ENCODE data around the gene DCP1A. TPM values are rescaled to one million over a fixed set of nuclear protein-coding genes. Genes with fewer than 3 reads are reported as not detected.

The DCP1A gene
- total and polyA plus RNA-seq, 2 experiments from 2014 or later: 20.4 to 34.5 TPM

- Histone ChIP-seq H3K4me2 (no peak overlapping the region), H3K27ac (no peak overlapping the region), H3K27me3 (no peaks in the 10 kb centered on the region), H3K4me3 (no peak overlapping the region), H3K9me2 (replicated peaks; ENCODE audit: insufficient read depth) (no peaks in the 10 kb centered on the region), H3K4me1 (ENCODE audit: insufficient read depth) (peaks cover 14% of the 10 kb centered on the region), H2AFZ (no peak overlapping the region), H3K36me3 (replicated peaks; ENCODE audit: insufficient read depth, low read depth) (no peaks in the 10 kb centered on the region), H3K9me3 (ENCODE audit: low read depth) (no peaks in the 10 kb centered on the region), H3K79me2 (peaks cover 77% of the 10 kb centered on the region), H4K20me1 (ENCODE audit: insufficient read depth, poor library complexity, severe bottlenecking) (peaks cover 44% of the 10 kb centered on the region)
- TF ChIP-seq EZH2 (IDR thresholded peaks at IDR 0.05; ENCODE audit: borderline replicate concordance) (no peak), EZH2phosphoT487 (IDR thresholded peaks at IDR 0.05; ENCODE audit: low read depth, severe bottlenecking, unreplicated experiment) (no peak)
- TF ChIP-seq, protein P1, sequence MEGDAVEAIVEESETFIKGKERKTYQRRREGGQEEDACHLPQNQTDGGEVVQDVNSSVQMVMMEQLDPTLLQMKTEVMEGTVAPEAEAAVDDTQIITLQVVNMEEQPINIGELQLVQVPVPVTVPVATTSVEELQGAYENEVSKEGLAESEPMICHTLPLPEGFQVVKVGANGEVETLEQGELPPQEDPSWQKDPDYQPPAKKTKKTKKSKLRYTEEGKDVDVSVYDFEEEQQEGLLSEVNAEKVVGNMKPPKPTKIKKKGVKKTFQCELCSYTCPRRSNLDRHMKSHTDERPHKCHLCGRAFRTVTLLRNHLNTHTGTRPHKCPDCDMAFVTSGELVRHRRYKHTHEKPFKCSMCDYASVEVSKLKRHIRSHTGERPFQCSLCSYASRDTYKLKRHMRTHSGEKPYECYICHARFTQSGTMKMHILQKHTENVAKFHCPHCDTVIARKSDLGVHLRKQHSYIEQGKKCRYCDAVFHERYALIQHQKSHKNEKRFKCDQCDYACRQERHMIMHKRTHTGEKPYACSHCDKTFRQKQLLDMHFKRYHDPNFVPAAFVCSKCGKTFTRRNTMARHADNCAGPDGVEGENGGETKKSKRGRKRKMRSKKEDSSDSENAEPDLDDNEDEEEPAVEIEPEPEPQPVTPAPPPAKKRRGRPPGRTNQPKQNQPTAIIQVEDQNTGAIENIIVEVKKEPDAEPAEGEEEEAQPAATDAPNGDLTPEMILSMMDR (IDR thresholded peaks at IDR 0.05; ENCODE audit: poor library complexity): no peak
- no peak for DNase-seq (ENCODE audit: low spot score)
- WGBS (ENCODE audit: low lambda C conversion rate, missing lambda C conversion rate): 96% methylated on average over 5 of the region's 5 CpGs
Observed at GRCh38 chr3:53320697-53321096, 26.6 kb downstream of the DCP1A start.

- H3K4me1 ChIP-seq (ENCODE audit: insufficient read depth): peaks cover 3% of the 10 kb centered on the region
- no peaks in the 10 kb centered on the region for H3K36me3 ChIP-seq (replicated peaks; ENCODE audit: insufficient read depth, low read depth)
- H2AFZ ChIP-seq: no peak overlapping the region
- no peak overlapping the region for H3K4me2 ChIP-seq
- DNase-seq (ENCODE audit: low spot score): no peak
- TF ChIP-seq EZH2 (IDR thresholded peaks at IDR 0.05; ENCODE audit: borderline replicate concordance) (no peak), EZH2phosphoT487 (IDR thresholded peaks at IDR 0.05; ENCODE audit: low read depth, severe bottlenecking, unreplicated experiment) (no peak)
- TF ChIP-seq, protein P1 (IDR thresholded peaks at IDR 0.05; ENCODE audit: poor library complexity): no peak
- WGBS (ENCODE audit: low lambda C conversion rate, missing lambda C conversion rate): 93% methylated on average over 3 of the region's 3 CpGs
- no peaks in the 10 kb centered on the region for H3K9me2 ChIP-seq (replicated peaks; ENCODE audit: insufficient read depth)
- no peaks in the 10 kb centered on the region for H3K9me3 ChIP-seq (ENCODE audit: low read depth)
- H3K27ac ChIP-seq: no peak overlapping the region
- no peak overlapping the region for H3K4me3 ChIP-seq
- peaks cover 71% of the 10 kb centered on the region for H3K79me2 ChIP-seq
- H3K27me3 ChIP-seq: no peaks in the 10 kb centered on the region
- H4K20me1 ChIP-seq (ENCODE audit: insufficient read depth, poor library complexity, severe bottlenecking): peaks cover 27% of the 10 kb centered on the region
Observed at GRCh38 chr3:53318522-53318921, 28.8 kb downstream of the DCP1A start.

- Histone ChIP-seq H3K4me1 (ENCODE audit: insufficient read depth) (no peaks in the 10 kb centered on the region), H3K9me3 (ENCODE audit: low read depth) (no peaks in the 10 kb centered on the region), H3K4me3 (no peak overlapping the region), H3K27me3 (no peaks in the 10 kb centered on the region), H3K27ac (no peak overlapping the region), H3K4me2 (no peak overlapping the region), H4K20me1 (ENCODE audit: insufficient read depth, poor library complexity, severe bottlenecking) (no peaks in the 10 kb centered on the region), H3K79me2 (peaks cover 23% of the 10 kb centered on the region), H3K9me2 (replicated peaks; ENCODE audit: insufficient read depth) (no peaks in the 10 kb centered on the region), H3K36me3 (replicated peaks; ENCODE audit: insufficient read depth, low read depth) (no peaks in the 10 kb centered on the region), H2AFZ (no peak overlapping the region)
- WGBS (ENCODE audit: low lambda C conversion rate, missing lambda C conversion rate): 86% methylated on average over 1 of the region's 1 CpG
- no peak for TF ChIP-seq EZH2phosphoT487 (IDR thresholded peaks at IDR 0.05; ENCODE audit: low read depth, severe bottlenecking, unreplicated experiment)
- TF ChIP-seq, protein P1 (IDR thresholded peaks at IDR 0.05; ENCODE audit: poor library complexity): no peak
- TF ChIP-seq EZH2 (IDR thresholded peaks at IDR 0.05; ENCODE audit: borderline replicate concordance): no peak
- DNase-seq (ENCODE audit: low spot score): no peak
Observed at GRCh38 chr3:53312832-53313231, 34.5 kb downstream of the DCP1A start.

- Histone ChIP-seq H3K9me2 (replicated peaks; ENCODE audit: insufficient read depth) (no peaks in the 10 kb centered on the region), H3K27ac (no peak overlapping the region), H3K27me3 (no peaks in the 10 kb centered on the region), H3K4me1 (ENCODE audit: insufficient read depth) (no peaks in the 10 kb centered on the region), H3K4me2 (no peak overlapping the region), H2AFZ (no peak overlapping the region), H3K9me3 (ENCODE audit: low read depth) (no peaks in the 10 kb centered on the region), H3K79me2 (peaks cover 22% of the 10 kb centered on the region), H3K4me3 (no peak overlapping the region), H3K36me3 (replicated peaks; ENCODE audit: insufficient read depth, low read depth) (no peaks in the 10 kb centered on the region), H4K20me1 (ENCODE audit: insufficient read depth, poor library complexity, severe bottlenecking) (no peaks in the 10 kb centered on the region)
- no peak for DNase-seq (ENCODE audit: low spot score)
- 94% methylated on average over 3 of the region's 3 CpGs for WGBS (ENCODE audit: low lambda C conversion rate, missing lambda C conversion rate)
- TF ChIP-seq, protein P1 (IDR thresholded peaks at IDR 0.05; ENCODE audit: poor library complexity): no peak
- TF ChIP-seq EZH2 (IDR thresholded peaks at IDR 0.05; ENCODE audit: borderline replicate concordance) (no peak), EZH2phosphoT487 (IDR thresholded peaks at IDR 0.05; ENCODE audit: low read depth, severe bottlenecking, unreplicated experiment) (no peak)
Observed at GRCh38 chr3:53311882-53312281, 35.5 kb downstream of the DCP1A start.
